Stimulated activated CD8-positive, alpha-beta memory T cell treated with anti-CD3 and anti-CD28 coated beads, Interleukin-15, amount 100 ng/mL, for 1 hour (primary cell): Measurements from ENCODE around the gene CYP4X1.
"Not testable (repeated sequence)": the region's sequence is repeated elsewhere in the genome, so short reads cannot be mapped to it uniquely, and the experiment has no call there.

Source experiments
- DNase-seq: peaks from one replicate; pipeline ENCODE4 v3.0.0-alpha.2; 2020; ENCODE audit warnings: low read depth

The CYP4X1 gene

GRCh38 chr1:47069509-47069908, 46.0 kb downstream of the CYP4X1 start:
- DNase-seq, result not testable (repeated sequence)

- DNase-seq, result not testable (repeated sequence)
Measured at GRCh38 chr1:47089356-47089755, 65.9 kb downstream of the CYP4X1 start.

GRCh38 chr1:47091476-47091875, 68.0 kb downstream of the CYP4X1 start:
- not testable (repeated sequence) for DNase-seq
